Spinal cord (tissue), 10 donors: ENCODE measurements around the gene ZNF154. TPM values are rescaled to one million over a fixed set of nuclear protein-coding genes. Genes with fewer than 3 reads are reported as not detected.

Source experiments
- DNase-seq, 6 donors: peaks; one replicate each; pipeline versions ENCODE4 v3.0.0 to v3.0.0-alpha.2; 2013 to 2015; ENCODE audit warnings: low spot score in 6 of 6, low read depth in 4 of 6
- H3K27ac ChIP-seq: one replicate; pipeline ENCODE4 v1.5.1; 2013; ENCODE audit warnings: low read depth, low read length, control low read depth
- H3K27me3 ChIP-seq: one replicate; pipeline ENCODE4 v1.6.1; 2013; ENCODE audit warnings: low read length; ENCODE audit not compliant: control insufficient read depth, insufficient read depth
- H3K36me3 ChIP-seq: one replicate; pipeline ENCODE4 v1.6.1; 2013; ENCODE audit warnings: low read length; ENCODE audit not compliant: control insufficient read depth, insufficient read depth
- H3K4me1 ChIP-seq: one replicate; pipeline ENCODE4 v1.6.1; 2013; ENCODE audit warnings: low read length; ENCODE audit not compliant: control insufficient read depth, insufficient read depth
- H3K4me3 ChIP-seq: one replicate; pipeline ENCODE4 v1.5.1; 2013; ENCODE audit warnings: low read depth, low read length, control low read depth
- H3K9me3 ChIP-seq: one replicate; pipeline ENCODE4 v1.6.1; 2013; ENCODE audit warnings: low read length; ENCODE audit not compliant: control insufficient read depth, insufficient read depth
- WGBS: methylation state at CpG from one replicate; pipeline ENCODE4 v1.1.5; 2013; ENCODE audit warnings: missing lambda C conversion rate; ENCODE audit not compliant: insufficient coverage; 5-methylcytosine and 5-hydroxymethylcytosine counted together
- polyA plus RNA-seq, 2 donors: library from polyadenylated mRNA; unstranded; fragments of 120-200 nt; gene quantifications; one replicate each; pipeline ENCODE4 v1.2.1, GENCODE V29; 2013; ENCODE audit not compliant: insufficient read length in 2 of 2
- total RNA-seq, 2 donors: library from RNA; depleted of rRNA in 1 of 2; stranded (reverse); fragments of 120-200 nt in 1 of 2; fragments of >200 nt in 1 of 2; gene quantifications; one replicate each; pipeline versions ENCODE4 v1.2.3 to v1.2.4, GENCODE V29; 2013 to 2014
- donor health status: healthy.

ZNF154 gene
- total and polyA plus RNA-seq, 4 donors: 18.9 to 32.4 (median 24.4) TPM

DNA sequence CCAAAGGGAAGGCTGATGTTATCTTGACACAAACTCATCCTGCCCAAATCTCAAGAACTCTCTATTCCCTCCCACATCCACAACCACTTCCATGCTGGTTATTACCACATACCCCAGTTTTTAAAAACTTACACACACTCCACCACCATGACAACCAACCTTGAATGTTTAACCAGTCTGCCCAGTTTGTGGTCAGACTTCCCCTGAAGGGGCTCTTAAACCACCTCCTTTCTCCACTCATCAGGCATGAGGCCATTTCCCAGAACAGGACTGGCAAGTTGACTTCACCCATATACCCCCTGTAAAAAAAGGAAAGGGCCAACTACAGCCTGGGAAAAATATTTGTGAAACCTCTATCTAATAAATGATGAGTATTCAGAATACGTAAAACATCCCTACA lies 52.7 kb downstream of the ZNF154 start:
- no peaks in the 10 kb centered on the region for H3K9me3 ChIP-seq
- no CpG with 5 or more reads among the region's 1 CpG for WGBS
- H3K27ac ChIP-seq: no peak overlapping the region
- H3K4me3 ChIP-seq: no peak overlapping the region
- H3K36me3 ChIP-seq: no peaks in the 10 kb centered on the region
- DNase-seq: no peak
- H3K27me3 ChIP-seq: peaks cover 12% of the 10 kb centered on the region
- H3K4me1 ChIP-seq: no peaks in the 10 kb centered on the region

DNA sequence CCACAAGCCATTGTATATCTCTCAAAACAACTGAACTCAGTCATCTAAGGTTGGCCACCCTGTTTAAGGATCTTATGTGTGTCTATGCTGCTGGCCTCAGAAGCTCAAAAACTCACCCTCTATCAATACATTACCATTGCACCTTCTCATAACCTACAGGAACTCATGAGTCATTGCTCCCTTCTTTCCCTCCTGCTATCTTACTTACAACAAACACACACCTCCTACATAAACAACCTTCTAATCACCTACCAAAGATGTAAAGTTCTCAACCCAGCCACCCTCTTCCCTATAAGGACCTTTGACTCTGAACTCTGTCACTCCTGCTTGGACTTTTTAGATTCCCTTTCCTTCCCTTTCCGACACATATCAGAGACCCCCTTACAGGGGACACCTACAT lies 53.6 kb downstream of the ZNF154 start:
- DNase-seq: no peak
- WGBS: 71% methylated on average over 1 of the region's 1 CpG
- Histone ChIP-seq H3K4me3 (no peak overlapping the region), H3K9me3 (no peaks in the 10 kb centered on the region), H3K4me1 (no peaks in the 10 kb centered on the region), H3K36me3 (no peaks in the 10 kb centered on the region), H3K27me3 (peaks cover 12% of the 10 kb centered on the region), H3K27ac (no peak overlapping the region)

DNA sequence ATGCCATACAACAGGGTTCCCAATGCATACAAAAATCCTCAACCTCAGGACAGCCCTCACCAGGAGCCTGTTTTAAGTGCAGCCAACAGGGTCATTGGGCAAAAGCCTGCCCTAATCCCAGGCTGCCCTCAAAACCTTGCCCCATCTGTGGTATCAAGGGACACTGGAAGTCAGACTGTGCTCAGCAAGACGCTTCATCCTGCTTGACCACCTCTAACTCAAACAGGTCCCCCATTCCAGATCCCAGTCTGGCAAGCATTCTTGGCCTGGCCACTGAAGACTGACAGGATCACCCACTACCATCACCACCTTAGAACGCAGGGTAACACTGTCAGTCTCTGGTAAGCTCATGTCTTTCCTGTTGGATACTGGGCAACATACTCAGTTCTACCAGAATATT lies 55.3 kb downstream of the ZNF154 start:
- H3K4me1 ChIP-seq: no peaks in the 10 kb centered on the region
- H3K27me3 ChIP-seq: peaks cover 8% of the 10 kb centered on the region
- no peaks in the 10 kb centered on the region for H3K9me3 ChIP-seq
- no peak overlapping the region for H3K4me3 ChIP-seq
- DNase-seq: no peak
- no peak overlapping the region for H3K27ac ChIP-seq
- no peaks in the 10 kb centered on the region for H3K36me3 ChIP-seq
- 94% methylated on average over 2 of the region's 2 CpGs for WGBS

DNA sequence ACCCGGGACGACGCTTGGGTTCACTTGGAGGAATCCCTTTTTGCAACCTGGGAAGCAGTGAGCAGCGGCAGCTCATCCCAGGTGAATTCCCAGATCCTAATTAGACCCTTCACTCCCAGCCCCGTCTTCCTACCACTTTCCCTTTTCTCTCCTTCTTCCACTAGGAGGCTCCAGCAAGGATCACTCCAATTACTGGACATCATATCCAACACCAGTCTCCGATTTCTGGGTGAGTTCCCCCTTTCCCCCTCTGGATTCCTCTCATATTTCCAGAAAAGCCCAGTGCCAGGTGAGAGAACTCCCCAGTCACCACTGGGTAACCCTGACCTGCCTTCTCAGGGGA lies 57.4 kb downstream of the ZNF154 start:
- Histone ChIP-seq H3K27me3 (peaks cover 6% of the 10 kb centered on the region), H3K4me3 (no peak overlapping the region), H3K4me1 (no peaks in the 10 kb centered on the region), H3K36me3 (no peaks in the 10 kb centered on the region), H3K9me3 (no peaks in the 10 kb centered on the region), H3K27ac (no peak overlapping the region)
- no peak for DNase-seq
- 29% methylated on average over 6 of the region's 6 CpGs for WGBS

DNA sequence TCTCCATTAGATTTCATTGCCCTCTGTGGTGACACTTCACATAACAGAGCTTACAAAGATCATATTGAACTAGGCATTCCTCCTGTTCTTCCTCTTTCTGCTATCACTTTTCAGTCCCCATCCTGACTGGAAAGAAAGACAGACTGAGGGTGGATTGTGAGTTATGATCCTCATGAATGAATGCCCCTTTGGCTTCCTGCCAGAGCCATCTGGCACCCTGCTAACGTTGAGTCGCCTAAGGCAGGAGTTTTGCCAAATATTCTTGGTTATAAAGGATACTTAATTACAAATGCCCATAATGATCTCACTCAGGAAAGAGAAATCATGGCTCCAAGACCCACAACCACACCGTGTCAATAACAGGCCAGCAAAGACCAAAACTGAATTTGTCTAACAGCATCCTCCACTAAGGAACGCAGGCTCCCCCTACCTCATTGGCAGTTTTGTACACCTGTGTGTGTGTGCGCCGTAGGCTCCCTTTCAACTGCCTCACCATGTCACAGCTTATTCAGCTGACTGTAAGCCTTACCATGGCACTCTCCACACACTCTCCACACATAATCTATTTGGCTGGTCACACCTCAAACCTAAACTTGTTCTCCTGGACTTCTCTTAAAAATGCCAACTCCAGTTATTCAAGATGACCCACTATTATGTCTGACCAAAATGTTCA lies 60.5 kb downstream of the ZNF154 start:
- Histone ChIP-seq H3K4me3 (no peak overlapping the region), H3K27ac (no peak overlapping the region), H3K9me3 (no peaks in the 10 kb centered on the region), H3K27me3 (peaks cover 3% of the 10 kb centered on the region), H3K36me3 (peaks cover 2% of the 10 kb centered on the region), H3K4me1 (no peaks in the 10 kb centered on the region)
- 34% methylated on average over 4 of the region's 6 CpGs for WGBS
- peak in 3 of 6 donors; percentile 20 to 84 (median 82) for DNase-seq

Other genes starting within 250 kb of the ZNF154 start
- 10 to 100 TPM; 40.4 to 46.7 TPM for gene ZNF772, start 231.6 kb downstream of the ZNF154 start, total RNA-seq
- 10 to 100 TPM; 19.6 to 22.5 TPM for gene ZNF772, start 231.6 kb downstream of the ZNF154 start, polyA plus RNA-seq
- 10 to 100 TPM; 15.6 to 23.3 TPM for gene ZNF419, start 221.5 kb downstream of the ZNF154 start, total RNA-seq
- 10 to 100 TPM; 17.3 to 23.2 TPM for gene ZNF419, start 221.5 kb downstream of the ZNF154 start, polyA plus RNA-seq
- 10 to 100 TPM; 19.8 to 21.2 TPM for gene ZNF773, start 209.3 kb downstream of the ZNF154 start, total RNA-seq
- 10 to 100 TPM; 14.6 to 16.0 TPM for gene ZNF773, start 209.3 kb downstream of the ZNF154 start, polyA plus RNA-seq
- gene ZNF549, start 181.8 kb downstream of the ZNF154 start, total RNA-seq: 10 to 100 TPM; 13.9 to 14.5 TPM
- 10 to 100 TPM; 12.6 to 17.2 TPM for gene ZNF549, start 181.8 kb downstream of the ZNF154 start, polyA plus RNA-seq
- 10 to 100 TPM; 11.1 to 16.8 TPM for gene ZNF550, start 149.3 kb downstream of the ZNF154 start, total RNA-seq
- gene ZNF550, start 149.3 kb downstream of the ZNF154 start, polyA plus RNA-seq: 10 to 100 TPM; 10.8 to 15.7 TPM
- gene ZNF416, start 130.3 kb downstream of the ZNF154 start, total RNA-seq: 10 to 100 TPM in 1 of 2 donors, 1 to 10 TPM in 1; 7.3 to 10.9 TPM
- gene ZNF416, start 130.3 kb downstream of the ZNF154 start, polyA plus RNA-seq: 1 to 10 TPM; 6.2 to 7.5 TPM
- 10 to 100 TPM; 17.4 to 19.2 TPM for gene ZIK1, start 125.1 kb downstream of the ZNF154 start, total RNA-seq
- gene ZIK1, start 125.1 kb downstream of the ZNF154 start, polyA plus RNA-seq: 10 to 100 TPM; 11.6 to 14.2 TPM
- gene ZNF530, start 109.3 kb downstream of the ZNF154 start, total RNA-seq: 1 to 10 TPM; 5.2 to 7.9 TPM
- 1 to 10 TPM; 5.7 to 7.1 TPM for gene ZNF530, start 109.3 kb downstream of the ZNF154 start, polyA plus RNA-seq
- 10 to 100 TPM; 25.2 to 33.2 TPM for gene ZNF134, start 95.0 kb downstream of the ZNF154 start, total RNA-seq
- gene ZNF134, start 95.0 kb downstream of the ZNF154 start, polyA plus RNA-seq: 10 to 100 TPM; 20.1 to 23.8 TPM
- gene ZNF211, start 76.0 kb downstream of the ZNF154 start, total RNA-seq: 10 to 100 TPM; 24.4 to 32.2 TPM
- 10 to 100 TPM; 36.7 to 39.9 TPM for gene ZNF211, start 76.0 kb downstream of the ZNF154 start, polyA plus RNA-seq
- not detected for gene ZSCAN4, start 40.3 kb downstream of the ZNF154 start, total RNA-seq
- under 1 TPM in 1 of 2 donors, not detected in 1; 0.17 TPM for gene ZSCAN4, start 40.3 kb downstream of the ZNF154 start, polyA plus RNA-seq
- 10 to 100 TPM; 12.8 to 13.1 TPM for gene ZNF551, start 27.2 kb downstream of the ZNF154 start, total RNA-seq
- 10 to 100 TPM; 11.4 to 14.3 TPM for gene ZNF551, start 27.2 kb downstream of the ZNF154 start, polyA plus RNA-seq
- gene ZNF671, start 18.4 kb upstream of the ZNF154 start, total RNA-seq: 10 to 100 TPM; 17.8 to 27.8 TPM
- gene ZNF671, start 18.4 kb upstream of the ZNF154 start, polyA plus RNA-seq: 10 to 100 TPM; 21.2 to 23.4 TPM
- gene ZNF776, start 37.6 kb upstream of the ZNF154 start, total RNA-seq: 10 to 100 TPM; 34.2 to 40.1 TPM
- gene ZNF776, start 37.6 kb upstream of the ZNF154 start, polyA plus RNA-seq: 10 to 100 TPM; 22.1 to 25.9 TPM
- 10 to 100 TPM; 35.1 to 35.4 TPM for gene ZNF586, start 60.5 kb upstream of the ZNF154 start, total RNA-seq
- 10 to 100 TPM; 12.4 to 19.4 TPM for gene ZNF586, start 60.5 kb upstream of the ZNF154 start, polyA plus RNA-seq
- gene ZNF552, start 105.7 kb upstream of the ZNF154 start, total RNA-seq: 10 to 100 TPM in 1 of 2 donors, 1 to 10 TPM in 1; 5.6 to 10.1 TPM
- gene ZNF552, start 105.7 kb upstream of the ZNF154 start, polyA plus RNA-seq: 10 to 100 TPM in 1 of 2 donors, 1 to 10 TPM in 1; 3.4 to 11.6 TPM
- 10 to 100 TPM; 15.5 to 17.9 TPM for gene ZNF587B, start 121.1 kb upstream of the ZNF154 start, total RNA-seq
- gene ZNF587B, start 121.1 kb upstream of the ZNF154 start, polyA plus RNA-seq: 1 to 10 TPM; 4.8 to 7.9 TPM
- 10 to 100 TPM; 29.8 to 32.2 TPM for gene ZNF587, start 140.7 kb upstream of the ZNF154 start, total RNA-seq
- gene ZNF587, start 140.7 kb upstream of the ZNF154 start, polyA plus RNA-seq: 10 to 100 TPM; 20.4 to 33.5 TPM
- gene ZNF814, start 179.8 kb upstream of the ZNF154 start, total RNA-seq: 10 to 100 TPM; 17.5 to 25.9 TPM
- 10 to 100 TPM; 40.3 to 61.5 TPM for gene ZNF814, start 179.8 kb upstream of the ZNF154 start, polyA plus RNA-seq
- gene ZNF417, start 207.4 kb upstream of the ZNF154 start, total RNA-seq: 10 to 100 TPM; 29.0 to 35.6 TPM
- gene ZNF417, start 207.4 kb upstream of the ZNF154 start, polyA plus RNA-seq: 10 to 100 TPM; 19.5 to 35.6 TPM
- 10 to 100 TPM; 27.4 to 28.7 TPM for gene ZNF418, start 226.2 kb upstream of the ZNF154 start, total RNA-seq
- 10 to 100 TPM; 23.9 to 32.9 TPM for gene ZNF418, start 226.2 kb upstream of the ZNF154 start, polyA plus RNA-seq
- gene ZNF256, start 238.5 kb upstream of the ZNF154 start, total RNA-seq: 10 to 100 TPM; 11.1 to 12.3 TPM
- gene ZNF256, start 238.5 kb upstream of the ZNF154 start, polyA plus RNA-seq: 1 to 10 TPM; 7.4 to 8.9 TPM